Activated CD4-positive, alpha-beta T cell treated with anti-CD3 and anti-CD28 coated beads for 36 hours (primary cell): Measurements from ENCODE around the gene NOTCH4. TPM values are rescaled to one million over a fixed set of nuclear protein-coding genes. Genes with fewer than 3 reads are reported as not detected.
A peak's percentile ranks its signal among the peaks of the same experiment; 100 is the strongest.
"Not testable (repeated sequence)": the region's sequence is repeated elsewhere in the genome, so short reads cannot be mapped to it uniquely, and the experiment has no call there.

Source experiments
- ATAC-seq: fragments of 200-7000 bp; cut with Tn5 transposase; one replicate; pipeline ENCODE4 v1.10.0; 2021; ENCODE audit warnings: mild to moderate bottlenecking, moderate library complexity
- CTCF ChIA-PET: fragments of 350-600 bp; sonication (Branson Sonifier 250); formaldehyde crosslinking; loops from one replicate; lab custom pipeline; 2021; ENCODE audit warnings: antibody characterized with exemption; lab: Charles Lee
- POLR2A ChIA-PET: fragments of 350-600 bp; sonication (Branson Sonifier 250); formaldehyde crosslinking; loops from one replicate; lab custom pipeline; 2021; ENCODE audit warnings: antibody characterized with exemption, inconsistent platforms; lab: Charles Lee
- DNase-seq: peaks from one replicate; pipeline ENCODE4 v3.0.0-alpha.2; 2020
- H3K27ac Mint-ChIP-seq: one replicate; pipeline ENCODE4 v1.8.0; 2021; ENCODE audit warnings: mixed read lengths
- H3K27me3 Mint-ChIP-seq: one replicate; pipeline ENCODE4 v1.8.0; 2021; ENCODE audit warnings: mixed read lengths
- H3K36me3 Mint-ChIP-seq: one replicate; pipeline ENCODE4 v1.8.0; 2021; ENCODE audit warnings: low read depth, mixed read lengths
- H3K4me1 Mint-ChIP-seq: one replicate; pipeline ENCODE4 v1.8.0; 2021; ENCODE audit warnings: mixed read lengths
- H3K4me3 Mint-ChIP-seq: one replicate; pipeline ENCODE4 v1.8.0; 2021; ENCODE audit warnings: mild to moderate bottlenecking, moderate library complexity, mixed read lengths
- H3K9me3 Mint-ChIP-seq: one replicate; pipeline ENCODE4 v1.8.0; 2021; ENCODE audit warnings: low read depth, mixed read lengths
- intact Hi-C, 2 experiments: fragments of 100-400 bp; cut with DNase I in 1 of 2; cut with micrococcal nuclease in 1 of 2; formaldehyde crosslinking; loops; one replicate each; pipeline versions ENCODE4 v1.14.2 to v1.15.1; 2022 to 2024; cut with DNase I, micrococcal nuclease
- total RNA-seq, 2 experiments: library from RNA; stranded (reverse); gene quantifications; one replicate each; pipeline ENCODE4 v1.2.3, GENCODE V29; 2021

NOTCH4 gene
- total RNA-seq, 2 experiments from 2014 or later, result 0.69 to 1.1 TPM

DNA sequence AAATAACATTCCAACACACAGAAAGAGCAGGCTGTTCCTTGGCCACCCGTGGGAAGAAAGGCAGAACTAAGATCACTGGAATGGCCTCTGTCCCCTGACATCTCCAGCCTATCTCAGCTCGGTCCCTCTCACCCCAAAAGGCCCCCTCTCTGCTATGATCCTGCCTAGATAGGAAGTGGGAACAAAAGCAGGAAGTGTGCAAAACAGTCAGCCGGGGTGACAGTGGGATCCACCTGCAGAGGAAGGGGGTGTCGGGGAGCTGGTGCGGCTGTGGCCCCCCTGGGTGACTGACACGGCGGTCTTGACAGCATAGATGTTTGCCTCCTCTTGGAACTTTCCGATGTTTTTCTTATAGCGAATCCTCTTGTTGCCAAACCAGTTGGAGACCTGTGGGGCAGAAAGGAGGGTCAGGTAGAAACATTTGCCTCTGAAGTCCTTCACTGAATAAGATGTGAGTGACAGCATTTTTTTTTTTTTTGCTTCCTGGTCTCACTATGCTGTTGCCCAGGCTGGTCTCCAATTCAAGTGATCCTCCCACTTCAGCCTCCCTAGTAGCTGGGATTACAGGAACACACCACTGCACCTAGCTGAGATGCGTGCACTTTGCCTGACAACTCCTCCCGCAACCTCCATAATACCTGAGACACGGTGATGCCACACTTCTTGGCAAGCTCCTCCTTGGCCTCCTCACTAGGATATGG is 36.7 kb downstream of the NOTCH4 start:
- H3K4me1 Mint-ChIP-seq, result peaks cover 54% of the 10 kb centered on the region
- H3K36me3 Mint-ChIP-seq, result peaks cover 60% of the 10 kb centered on the region
- peak overlapping the region; percentile 87 for H3K27ac Mint-ChIP-seq
- peak overlapping the region; percentile 95 for H3K4me3 Mint-ChIP-seq
- intact Hi-C loops, result no loop called here
- CTCF ChIA-PET, result no interaction called here
- DNase-seq, result no peak
- ATAC-seq, result no peak
- no peaks in the 10 kb centered on the region for H3K27me3 Mint-ChIP-seq
- H3K9me3 Mint-ChIP-seq, result no peaks in the 10 kb centered on the region
- POLR2A ChIA-PET, result no interaction called here

DNA sequence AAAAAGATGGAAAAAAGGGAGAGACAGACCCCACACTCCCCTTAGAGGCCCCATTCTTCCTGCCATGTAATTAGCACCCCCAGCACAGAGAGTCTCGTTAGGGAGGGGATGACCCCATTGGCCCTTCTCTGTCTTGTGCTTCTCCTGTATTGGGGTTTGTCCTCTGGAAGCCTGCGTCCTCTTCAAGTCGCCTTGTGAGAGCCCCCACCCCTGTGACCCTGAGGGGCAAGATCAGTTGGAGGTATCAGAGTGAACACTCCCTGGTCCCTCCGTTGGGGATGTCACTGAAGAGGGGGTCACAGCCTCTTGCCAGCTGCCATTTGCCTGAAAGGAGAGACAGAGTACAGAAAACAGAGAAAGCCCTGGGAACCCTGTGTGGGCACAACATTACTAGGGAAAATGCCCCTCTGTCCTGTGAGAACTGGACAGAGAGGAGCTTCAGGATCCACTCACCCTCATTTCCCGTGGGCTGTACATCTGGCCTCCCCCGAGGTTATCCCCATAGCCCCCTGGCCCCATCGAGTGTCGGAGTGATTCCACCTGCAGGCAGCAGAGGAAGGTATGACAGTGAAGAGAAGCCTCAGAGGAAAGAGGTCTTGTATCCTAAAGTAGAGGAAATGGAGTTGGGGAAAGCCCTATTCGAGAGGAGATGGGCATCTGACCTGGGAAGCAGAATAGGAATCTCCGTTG is 37.6 kb downstream of the NOTCH4 start:
- ATAC-seq, intact Hi-C loops: not testable (repeated sequence)
- H3K4me3 Mint-ChIP-seq, result peak overlapping the region; percentile 39

DNA sequence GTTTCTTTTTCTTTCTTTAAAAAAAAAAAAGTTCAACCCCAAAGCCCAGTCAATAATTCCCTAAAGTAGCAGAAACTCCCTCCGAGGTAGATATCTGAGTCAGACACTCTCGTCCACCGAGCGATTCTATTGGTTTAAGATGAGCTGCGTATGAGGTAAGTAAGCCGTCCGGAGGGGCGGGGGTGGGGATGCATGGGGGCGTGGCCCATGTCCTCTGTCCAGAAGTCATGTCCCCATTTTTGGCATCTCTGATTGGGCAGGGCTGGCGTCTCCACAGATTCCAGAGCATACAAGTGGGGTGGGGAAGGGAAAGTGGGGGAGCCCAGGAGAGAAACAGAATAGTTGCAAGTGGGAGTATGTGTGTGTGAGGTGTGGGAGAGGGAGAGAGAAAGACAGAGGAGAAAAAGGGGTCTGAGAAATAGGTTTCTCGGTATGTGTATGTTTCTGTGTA is 38.2 kb downstream of the NOTCH4 start:
- H3K27ac Mint-ChIP-seq, result peak overlapping the region; percentile 87
- intact Hi-C loops, H3K27me3 Mint-ChIP-seq, H3K9me3 Mint-ChIP-seq, CTCF ChIA-PET: not testable (repeated sequence)
- ATAC-seq (peak; percentile 69), DNase-seq (peak; percentile 80)
- peak overlapping the region; percentile 39 for H3K4me3 Mint-ChIP-seq
- peaks cover 60% of the 10 kb centered on the region for H3K4me1 Mint-ChIP-seq
- POLR2A ChIA-PET, result interaction anchor here (0.6 to 0.7 kb wide), 3 partner anchors 9 to 640 kb away, joined by 3 to 6 read pairs (median 5); no protein-coding TSS in a partner anchor
- peaks cover 57% of the 10 kb centered on the region for H3K36me3 Mint-ChIP-seq

More for the DNA sequence above, 37.6 kb downstream of the NOTCH4 start:
- H3K27me3 Mint-ChIP-seq, DNase-seq, CTCF ChIA-PET, H3K9me3 Mint-ChIP-seq: not testable (repeated sequence)
- peaks cover 57% of the 10 kb centered on the region for H3K4me1 Mint-ChIP-seq
- peaks cover 57% of the 10 kb centered on the region for H3K36me3 Mint-ChIP-seq
- POLR2A ChIA-PET, result interaction anchor here (0.6 to 0.7 kb wide), 2 partner anchors 10 to 374 kb away, joined by 5 to 6 read pairs; no protein-coding TSS in a partner anchor
- H3K27ac Mint-ChIP-seq, result peak overlapping the region; percentile 87

DNA sequence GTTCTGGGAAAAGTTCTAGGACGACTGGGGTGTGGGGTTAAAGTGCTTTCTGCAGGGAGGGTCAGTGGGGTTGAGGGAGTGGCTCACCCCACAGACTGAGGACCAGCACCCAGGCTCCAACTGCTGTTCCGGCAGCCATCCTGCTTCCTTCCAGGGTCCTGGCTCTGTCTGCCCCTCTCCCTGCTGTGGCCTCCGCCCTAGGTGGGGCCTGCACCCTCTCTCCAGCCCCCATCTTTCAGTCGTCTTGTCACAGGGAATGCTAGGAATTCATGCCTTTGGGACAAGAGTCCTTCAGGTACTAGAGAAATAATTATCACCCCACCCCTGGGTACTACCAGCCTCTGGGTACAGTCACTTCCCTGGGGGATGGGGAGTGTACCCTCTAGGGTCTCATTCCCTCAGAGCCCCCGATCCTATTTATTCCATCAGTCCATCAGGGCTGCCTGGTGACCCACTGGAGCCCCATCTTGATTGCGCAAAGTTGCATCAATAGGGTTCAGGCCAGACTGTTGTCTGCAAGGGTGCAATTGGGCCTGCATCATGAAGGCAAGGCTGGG is 39.7 kb downstream of the NOTCH4 start, which contains the start of gene AGER:
AGER (minus strand) TSS at position 170 of the 557 bp plus-strand sequence; CDS start at position 139, 31 bp downstream.
- DNase-seq (no peak), ATAC-seq (no peak)
- Mint-ChIP-seq H3K27ac (peak within 1 kb of the TSS; percentile 69), H3K36me3 (peaks cover 67% of the 10 kb centered on the region), H3K4me3 (no peak within 1 kb of the TSS), H3K27me3 (no peaks in the 10 kb centered on the region), H3K4me1 (peaks cover 74% of the 10 kb centered on the region), H3K9me3 (no peaks in the 10 kb centered on the region)
- intact Hi-C loops, result no loop called here
- POLR2A ChIA-PET, result no interaction called here
- CTCF ChIA-PET, result no interaction called here

DNA sequence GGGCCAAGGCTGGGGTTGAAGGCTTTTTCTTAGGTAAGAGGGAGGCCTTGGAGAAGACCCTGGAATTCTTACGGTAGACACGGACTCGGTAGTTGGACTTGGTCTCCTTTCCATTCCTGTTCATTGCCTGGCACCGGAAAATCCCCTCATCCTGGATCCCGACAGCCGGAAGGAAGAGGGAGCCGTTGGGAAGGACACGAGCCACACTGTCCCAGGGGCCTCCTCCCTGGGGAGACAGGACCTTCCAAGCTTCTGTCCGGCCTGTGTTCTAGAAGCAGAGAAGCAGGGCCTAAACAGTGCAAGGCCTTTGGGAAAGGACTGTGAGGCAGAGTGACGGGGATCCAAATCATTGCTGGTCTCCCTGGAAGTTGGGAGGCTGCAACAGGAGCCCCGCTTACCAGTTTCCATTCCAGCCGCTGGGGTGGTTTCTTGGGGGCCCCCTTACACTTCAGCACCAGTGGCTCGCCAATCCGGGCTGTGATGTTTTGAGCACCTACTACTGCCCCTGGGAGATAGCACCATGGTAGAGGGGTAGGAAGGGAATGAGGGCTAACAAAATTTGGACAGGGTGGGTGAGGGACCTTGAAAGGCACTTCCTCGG is 40.3 kb downstream of the NOTCH4 start:
- Mint-ChIP-seq H3K9me3 (no peaks in the 10 kb centered on the region), H3K27ac (peak overlapping the region; percentile 69), H3K4me1 (peaks cover 74% of the 10 kb centered on the region), H3K36me3 (peaks cover 67% of the 10 kb centered on the region), H3K27me3 (no peaks in the 10 kb centered on the region), H3K4me3 (no peak overlapping the region)
- CTCF ChIA-PET, result no interaction called here
- POLR2A ChIA-PET, result interaction anchor here (1.2 to 1.7 kb wide), 2 partner anchors 9 to 12 kb away, joined by 5 to 9 read pairs; partner anchors contain the start of gene GPSM3
- DNase-seq (no peak), ATAC-seq (no peak)
- intact Hi-C loops, result no loop called here

DNA sequence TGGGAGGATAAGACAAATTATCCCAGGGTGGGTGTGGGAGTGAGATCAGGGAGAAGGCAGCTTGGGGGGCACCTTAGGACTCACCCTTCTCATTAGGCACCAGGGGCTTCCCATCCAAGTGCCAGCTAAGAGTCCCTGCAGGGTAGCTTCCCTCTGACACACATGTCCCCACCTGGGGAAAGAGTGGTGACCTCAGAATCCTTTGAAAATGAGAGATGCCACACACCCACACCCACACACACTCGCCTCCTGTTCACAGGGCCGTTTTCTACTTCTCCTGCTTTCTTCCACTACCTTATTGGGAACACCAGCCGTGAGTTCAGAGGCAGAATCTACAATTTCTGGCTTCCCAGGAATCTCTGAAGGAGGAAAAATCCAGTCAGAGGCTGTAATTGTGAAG is 40.8 kb downstream of the NOTCH4 start:
- Mint-ChIP-seq H3K27me3 (no peaks in the 10 kb centered on the region), H3K27ac (peak overlapping the region; percentile 69), H3K9me3 (no peaks in the 10 kb centered on the region), H3K36me3 (peaks cover 63% of the 10 kb centered on the region), H3K4me1 (peaks cover 68% of the 10 kb centered on the region), H3K4me3 (no peak overlapping the region)
- POLR2A ChIA-PET, result interaction anchor here (1.2 to 1.7 kb wide), 2 partner anchors 9 to 12 kb away, joined by 5 to 9 read pairs; partner anchors contain the start of gene GPSM3
- no peak for DNase-seq
- ATAC-seq, result no peak
- CTCF ChIA-PET, result no interaction called here
- intact Hi-C loops, result no loop called here

DNA sequence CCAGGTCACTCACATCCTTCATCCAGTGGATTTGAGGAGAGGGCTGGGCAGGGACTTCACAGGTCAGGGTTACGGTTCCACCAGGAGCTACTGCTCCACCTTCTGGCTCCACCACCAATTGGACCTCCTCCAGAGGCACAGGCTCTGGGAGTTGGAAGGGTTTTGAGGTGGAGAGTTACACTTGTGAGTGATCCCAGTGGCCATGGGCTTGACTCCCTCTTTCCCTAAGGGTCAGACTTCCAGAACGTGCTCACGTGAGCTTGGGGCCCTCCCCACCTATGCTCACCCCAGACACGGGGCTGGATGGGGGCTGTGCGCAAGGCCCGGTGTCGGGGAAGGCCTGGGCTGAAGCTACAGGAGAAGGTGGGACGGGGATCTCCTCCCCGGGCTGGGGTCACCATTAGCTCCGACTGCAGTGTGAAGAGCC is 41.3 kb downstream of the NOTCH4 start:
- DNase-seq (no peak), ATAC-seq (no peak)
- no peak overlapping the region for H3K4me3 Mint-ChIP-seq
- POLR2A ChIA-PET, result interaction anchor here (1.2 to 1.7 kb wide), 2 partner anchors 10 to 13 kb away, joined by 5 to 9 read pairs; partner anchors contain the start of gene GPSM3
- H3K27me3 Mint-ChIP-seq, result no peaks in the 10 kb centered on the region
- H3K9me3 Mint-ChIP-seq, result no peaks in the 10 kb centered on the region
- intact Hi-C loops, result no loop called here
- peaks cover 64% of the 10 kb centered on the region for H3K4me1 Mint-ChIP-seq
- CTCF ChIA-PET, result no interaction called here
- peaks cover 59% of the 10 kb centered on the region for H3K36me3 Mint-ChIP-seq
- peak overlapping the region; percentile 69 for H3K27ac Mint-ChIP-seq

DNA sequence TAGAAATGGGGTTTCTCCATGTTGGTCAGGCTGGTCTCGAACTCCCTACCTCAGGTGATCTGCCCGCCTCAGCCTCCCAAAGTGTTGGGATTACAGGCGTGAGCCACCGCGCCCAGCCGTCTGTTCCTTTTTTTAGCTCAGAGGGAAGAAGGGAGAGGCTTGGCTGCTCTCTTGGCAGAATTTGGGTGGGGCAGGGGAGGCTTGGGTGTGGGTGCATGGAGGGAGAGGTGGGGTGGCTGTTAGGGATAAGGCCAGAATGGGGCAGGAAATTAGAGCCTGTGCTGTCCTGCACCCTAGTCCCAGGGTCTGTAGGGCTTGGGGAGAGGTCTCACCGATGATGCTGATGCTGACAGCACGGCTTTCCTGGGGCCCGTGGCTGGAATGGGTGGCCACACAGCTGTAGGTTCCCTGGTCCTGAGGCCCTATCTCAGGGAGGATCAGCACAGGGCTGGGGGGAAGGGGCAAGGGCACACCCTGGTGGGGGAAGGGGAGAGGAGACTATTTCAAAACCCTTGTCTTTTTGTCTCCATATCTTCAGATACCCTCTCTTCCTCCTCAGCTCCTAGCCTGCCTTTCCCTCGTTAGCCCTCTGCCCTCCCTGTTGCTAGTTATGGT is 41.8 kb downstream of the NOTCH4 start:
- peaks cover 53% of the 10 kb centered on the region for H3K36me3 Mint-ChIP-seq
- CTCF ChIA-PET, result no interaction called here

DNA sequence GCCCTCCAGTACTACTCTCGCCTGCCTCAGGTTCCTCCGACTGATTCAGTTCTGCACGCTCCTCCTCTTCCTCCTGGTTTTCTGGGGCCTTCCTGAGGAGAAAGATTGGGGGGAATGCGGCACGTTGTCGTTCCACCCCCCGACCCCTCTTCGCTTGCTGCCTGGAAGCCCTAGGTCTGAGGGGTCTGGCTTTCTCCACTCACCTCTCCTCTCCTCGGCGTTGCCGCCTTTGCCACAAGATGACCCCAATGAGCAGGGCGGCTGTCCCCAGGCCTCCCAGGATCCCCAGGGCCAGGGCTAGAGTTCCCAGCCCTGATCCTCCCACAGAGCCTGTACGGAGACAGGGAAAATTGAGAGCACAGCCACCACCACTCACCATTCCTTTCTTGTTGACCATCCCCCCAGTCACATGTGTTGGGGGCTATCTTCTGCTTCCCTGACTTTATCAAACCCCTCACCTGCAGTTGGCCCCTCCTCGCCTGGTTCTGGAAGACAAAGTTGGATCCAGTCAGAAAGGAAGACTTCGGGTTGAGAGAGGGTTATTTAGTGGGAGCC is 42.6 kb downstream of the NOTCH4 start:
- Mint-ChIP-seq H3K27ac (peak overlapping the region; percentile 58), H3K4me3 (no peak overlapping the region), H3K27me3 (no peaks in the 10 kb centered on the region), H3K4me1 (peaks cover 63% of the 10 kb centered on the region), H3K36me3 (peaks cover 46% of the 10 kb centered on the region), H3K9me3 (no peaks in the 10 kb centered on the region)
- DNase-seq, result no peak
- intact Hi-C loops, result no loop called here
- ChIA-PET CTCF (no interaction called here), POLR2A (no interaction called here)
- no peak for ATAC-seq

More for the DNA sequence above, 41.8 kb downstream of the NOTCH4 start:
- Mint-ChIP-seq H3K27me3 (no peaks in the 10 kb centered on the region), H3K4me1 (peaks cover 63% of the 10 kb centered on the region), H3K27ac (peak overlapping the region; percentile 19), H3K9me3 (no peaks in the 10 kb centered on the region), H3K4me3 (no peak overlapping the region)
- no peak for ATAC-seq
- DNase-seq, result no peak
- intact Hi-C loops, result no loop called here
- POLR2A ChIA-PET, result interaction anchor here (1.2 to 1.7 kb wide), 2 partner anchors 10 to 13 kb away, joined by 5 to 9 read pairs; partner anchors contain the start of gene GPSM3

DNA sequence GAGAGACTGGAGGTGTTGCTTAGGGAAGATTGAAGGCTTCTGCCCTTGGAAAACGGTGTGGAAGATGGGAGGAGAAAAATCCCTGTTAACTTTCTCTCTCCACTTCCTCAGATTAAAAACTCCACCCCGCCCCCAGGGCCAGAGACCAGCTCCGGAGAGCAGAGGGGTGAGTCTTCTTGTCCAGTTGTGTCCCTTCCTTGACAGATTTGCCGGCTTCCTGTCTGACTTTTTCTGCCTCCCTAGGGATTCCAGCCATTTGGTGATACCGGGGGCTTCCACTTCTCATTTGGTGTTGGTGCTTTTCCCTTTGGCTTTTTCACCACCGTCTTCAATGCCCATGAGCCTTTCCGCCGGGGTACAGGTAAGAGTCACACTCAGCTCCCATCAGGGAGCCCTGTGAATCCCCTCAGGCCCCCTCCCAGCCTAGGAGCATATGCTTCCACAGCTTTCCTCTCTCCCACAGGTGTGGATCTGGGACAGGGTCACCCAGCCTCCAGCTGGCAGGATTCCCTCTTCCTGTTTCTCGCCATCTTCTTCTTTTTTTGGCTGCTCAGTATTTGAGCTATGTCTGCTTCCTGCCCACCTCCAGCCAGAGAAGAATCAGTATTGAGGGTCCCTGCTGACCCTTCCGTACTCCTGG is 44.0 kb downstream of the NOTCH4 start:
- Mint-ChIP-seq H3K36me3 (peaks cover 37% of the 10 kb centered on the region), H3K4me1 (peaks cover 58% of the 10 kb centered on the region), H3K27me3 (no peaks in the 10 kb centered on the region), H3K9me3 (no peaks in the 10 kb centered on the region), H3K27ac (peak overlapping the region; percentile 98), H3K4me3 (peak overlapping the region; percentile 92)
- ChIA-PET POLR2A (interaction anchor here (0.7 kb wide), 1 partner anchor 9 kb away, joined by 3 read pairs; no protein-coding TSS in a partner anchor), CTCF (interaction anchor here (0.7 to 1.4 kb wide), 2 partner anchors 10 to 12 kb away, joined by 3 read pairs; partner anchors contain the start of gene PBX2)
- intact Hi-C loops, result loop anchor here (2.0 to 5.0 kb wide), 9 partner anchors 443 to 1623 kb away; partner anchors contain the start of genes HSD17B8 (in 2 of the 2), PSMB8 (in 2 of the 2), RXRB (in 2 of the 2) and SLC39A7 (in 2 of the 2)
- ATAC-seq (no peak), DNase-seq (no peak)
